HepG2 (cell line): ENCODE results near the gene ARHGEF16. TPM values are rescaled to one million over a fixed set of nuclear protein-coding genes. Genes with fewer than 3 reads are reported as not detected.

Experiments used
- ARNT2 ChIP-seq: sonication (generic); formaldehyde crosslinking; IDR thresholded peaks from 2 replicates; pipeline ENCODE4 v1.8.0; 2022; ENCODE audit warnings: mild to moderate bottlenecking, low read depth, missing genetic modification reagents, moderate library complexity
- NBN ChIP-seq: fragments of 450-650 bp; conservative IDR thresholded peaks from 2 replicates; pipeline ENCODE4 v1.6.1; 2017
- NR2F2 ChIP-seq: IDR thresholded peaks from 2 replicates; pipeline ENCODE4 v1.6.1; 2012; ENCODE audit warnings: low read depth, inconsistent platforms, borderline replicate concordance
- PCBP1 ChIP-seq: fragments of 200-400 bp; formaldehyde crosslinking; IDR thresholded peaks from 2 replicates; pipeline ENCODE4 v1.6.1; 2017; ENCODE audit warnings: mild to moderate bottlenecking, low read depth, low read length, borderline replicate concordance
- SCMH1 ChIP-seq: sonication (generic); formaldehyde crosslinking; IDR thresholded peaks from 2 replicates; pipeline ENCODE4 v1.9.0; 2021; ENCODE audit warnings: missing genetic modification reagents, mild to moderate bottlenecking, borderline replicate concordance
- TBX2 ChIP-seq: sonication (generic); formaldehyde crosslinking; IDR thresholded peaks from 2 replicates; pipeline ENCODE4 v1.5.0; 2020; ENCODE audit warnings: missing genetic modification reagents, mild to moderate bottlenecking, borderline replicate concordance
- TP53 ChIP-seq: sonication (generic); formaldehyde crosslinking; conservative IDR thresholded peaks from 2 replicates; pipeline ENCODE4 v1.4.0; 2020; ENCODE audit warnings: missing genetic modification reagents
- ZNF251 ChIP-seq: sonication (generic); formaldehyde crosslinking; IDR thresholded peaks from 2 replicates; pipeline ENCODE4 v1.9.0; 2021; ENCODE audit warnings: mild to moderate bottlenecking, missing genetic modification reagents
- ZNF44 ChIP-seq: sonication (generic); formaldehyde crosslinking; IDR thresholded peaks from 2 replicates; pipeline ENCODE4 v1.5.1; 2020; ENCODE audit warnings: mild to moderate bottlenecking, missing genetic modification reagents
- ZNF589 ChIP-seq: sonication (generic); formaldehyde crosslinking; conservative IDR thresholded peaks from 2 replicates; pipeline ENCODE4 v1.8.0; 2022; ENCODE audit warnings: mild to moderate bottlenecking, moderate library complexity, missing genetic modification reagents
- ZNF773 ChIP-seq: sonication (generic); formaldehyde crosslinking; IDR thresholded peaks from 2 replicates; pipeline ENCODE4 v1.4.0; 2020; ENCODE audit warnings: missing genetic modification reagents, borderline replicate concordance
- ZNF776 ChIP-seq: sonication (generic); formaldehyde crosslinking; IDR thresholded peaks from 2 replicates; pipeline ENCODE4 v1.4.0; 2020; ENCODE audit warnings: mild to moderate bottlenecking, missing genetic modification reagents
- ZNF839 ChIP-seq: sonication (generic); formaldehyde crosslinking; IDR thresholded peaks from 2 replicates; pipeline ENCODE4 v1.4.0; 2020; ENCODE audit warnings: missing genetic modification reagents, mild to moderate bottlenecking, borderline replicate concordance
- polyA plus RNA-seq, 8 experiments: library from polyadenylated mRNA; depleted of rRNA in 3 of 8; stranded (reverse) in 7 of 8; unstranded in 1 of 8; fragments of >200 nt; fragmentation: Illumina TruSeq in 4 of 8; extraction: Trizol in 4 of 8; gene quantifications; 2 replicates each; pipeline versions ENCODE4 v1.2.1 to v1.2.3, GENCODE V29; 2011 to 2016; ENCODE audit warnings: low read depth in 4 of 8, missing spikeins in 1 of 8, mixed read lengths in 1 of 8; ENCODE audit not compliant: insufficient read depth in 1 of 8
- total RNA-seq, 5 experiments: library from RNA; depleted of rRNA; stranded (reverse); fragments of >200 nt; fragmentation: Illumina TruSeq; extraction: Trizol; gene quantifications; 2 replicates each; pipeline ENCODE4 v1.2.3, GENCODE V29; 2016; ENCODE audit warnings: low read depth in 1 of 5
- TF ChIP-seq, protein P1 (sequence below): sonication (generic); formaldehyde crosslinking; IDR thresholded peaks from 2 replicates; pipeline ENCODE4 v1.8.0; 2022; ENCODE audit warnings: missing genetic modification reagents, low read depth, mild to moderate bottlenecking, borderline replicate concordance
- TF ChIP-seq, protein P2 (sequence below): sonication (generic); formaldehyde crosslinking; IDR thresholded peaks from one replicate; pipeline ENCODE4 v1.5.1; 2020; ENCODE audit warnings: mild to moderate bottlenecking, missing genetic modification reagents; ENCODE audit errors: not compliant biosample characterization
- TF ChIP-seq, protein P3 (sequence below): sonication (generic); formaldehyde crosslinking; IDR thresholded peaks from 2 replicates; pipeline ENCODE4 v1.4.0; 2020; ENCODE audit warnings: mild to moderate bottlenecking, missing genetic modification reagents
- TF ChIP-seq, protein P4 (sequence below): sonication (generic); formaldehyde crosslinking; IDR thresholded peaks from 2 replicates; pipeline ENCODE4 v1.8.1; 2023; ENCODE audit warnings: mild to moderate bottlenecking, missing genetic modification reagents, borderline replicate concordance
- TF ChIP-seq, protein P5 (sequence below), 2 experiments: fragments of 450-650 bp in 1 of 2; sonication (generic) in 1 of 2; formaldehyde crosslinking; IDR thresholded peaks; 2 replicates each; pipeline versions ENCODE4 v1.5.0 to v1.8.0; 2020 to 2022; ENCODE audit warnings: mild to moderate bottlenecking in 1 of 2, missing genetic modification reagents in 1 of 2

Gene ARHGEF16
- total and polyA plus RNA-seq, 2 of the 13 experiments (the other 11 are each of a cell fraction or from before 2014, with no cell fraction given) = 20.3 to 39.9 TPM

DNA sequence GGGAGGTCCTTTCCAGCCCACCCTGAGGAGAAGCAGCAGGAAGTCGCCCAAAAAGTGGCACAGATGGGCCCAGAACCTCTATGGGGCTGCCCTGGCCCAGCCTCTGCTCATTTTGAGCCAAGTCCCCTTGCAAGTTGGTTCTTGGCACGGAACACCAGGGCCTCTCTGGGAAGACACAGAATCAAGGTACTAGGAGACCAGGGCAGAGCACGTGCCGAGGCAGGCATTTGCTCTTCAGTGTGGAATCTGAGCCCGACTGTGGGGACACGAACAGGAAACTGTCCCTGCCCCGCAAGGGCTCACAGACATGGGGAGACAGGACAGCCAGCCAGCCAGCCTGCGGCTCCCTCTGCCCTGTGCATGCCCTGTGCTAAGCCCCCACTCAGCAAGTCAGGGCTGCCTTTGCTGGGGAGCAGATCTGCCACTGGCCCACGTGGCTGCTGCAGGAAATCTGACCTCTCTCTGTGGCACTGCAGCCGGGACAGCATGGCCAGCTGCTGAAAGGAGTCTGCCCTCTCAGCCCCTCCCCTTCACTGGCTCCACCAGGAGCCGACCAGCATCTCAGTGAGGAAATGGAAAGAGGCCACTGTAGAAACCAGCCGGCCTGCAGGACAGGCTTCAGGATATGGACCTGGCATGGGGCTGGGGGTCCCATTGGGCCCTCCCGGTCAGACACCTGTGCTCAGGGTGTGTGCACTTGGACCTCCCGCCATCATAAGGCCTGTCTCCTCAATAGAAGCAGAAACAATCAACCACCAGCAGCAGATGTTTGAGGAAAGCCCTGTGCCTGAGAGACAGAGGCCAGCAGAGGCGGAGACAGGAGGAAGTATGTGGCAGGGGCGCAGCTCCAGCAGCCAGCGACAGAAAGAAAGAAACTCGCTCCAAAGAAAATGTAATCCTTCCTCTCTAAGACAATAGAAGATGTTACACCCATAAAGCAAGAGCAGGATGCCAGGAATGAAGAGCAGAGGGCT lies 3.7 kb downstream of the ARHGEF16 start (continued):
- no peak for TF ChIP-seq ZNF589 (CRISPR knock-in tag)
- TF ChIP-seq SCMH1 = no peak
- TF ChIP-seq, protein P1, sequence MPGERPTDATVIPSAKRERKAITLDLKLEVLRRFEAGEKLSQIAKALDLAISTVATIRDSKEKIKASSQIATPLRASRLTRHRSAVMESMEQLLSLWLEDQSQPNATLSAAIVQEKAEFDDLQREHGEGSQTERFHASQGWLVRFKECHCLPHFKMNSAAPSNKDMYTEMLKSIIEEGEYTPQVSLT = no peak
- 0 out of 2 replicates have a peak, but pooled peaks have one; percentile 32 for TF ChIP-seq PCBP1
- TF ChIP-seq, protein P2, sequence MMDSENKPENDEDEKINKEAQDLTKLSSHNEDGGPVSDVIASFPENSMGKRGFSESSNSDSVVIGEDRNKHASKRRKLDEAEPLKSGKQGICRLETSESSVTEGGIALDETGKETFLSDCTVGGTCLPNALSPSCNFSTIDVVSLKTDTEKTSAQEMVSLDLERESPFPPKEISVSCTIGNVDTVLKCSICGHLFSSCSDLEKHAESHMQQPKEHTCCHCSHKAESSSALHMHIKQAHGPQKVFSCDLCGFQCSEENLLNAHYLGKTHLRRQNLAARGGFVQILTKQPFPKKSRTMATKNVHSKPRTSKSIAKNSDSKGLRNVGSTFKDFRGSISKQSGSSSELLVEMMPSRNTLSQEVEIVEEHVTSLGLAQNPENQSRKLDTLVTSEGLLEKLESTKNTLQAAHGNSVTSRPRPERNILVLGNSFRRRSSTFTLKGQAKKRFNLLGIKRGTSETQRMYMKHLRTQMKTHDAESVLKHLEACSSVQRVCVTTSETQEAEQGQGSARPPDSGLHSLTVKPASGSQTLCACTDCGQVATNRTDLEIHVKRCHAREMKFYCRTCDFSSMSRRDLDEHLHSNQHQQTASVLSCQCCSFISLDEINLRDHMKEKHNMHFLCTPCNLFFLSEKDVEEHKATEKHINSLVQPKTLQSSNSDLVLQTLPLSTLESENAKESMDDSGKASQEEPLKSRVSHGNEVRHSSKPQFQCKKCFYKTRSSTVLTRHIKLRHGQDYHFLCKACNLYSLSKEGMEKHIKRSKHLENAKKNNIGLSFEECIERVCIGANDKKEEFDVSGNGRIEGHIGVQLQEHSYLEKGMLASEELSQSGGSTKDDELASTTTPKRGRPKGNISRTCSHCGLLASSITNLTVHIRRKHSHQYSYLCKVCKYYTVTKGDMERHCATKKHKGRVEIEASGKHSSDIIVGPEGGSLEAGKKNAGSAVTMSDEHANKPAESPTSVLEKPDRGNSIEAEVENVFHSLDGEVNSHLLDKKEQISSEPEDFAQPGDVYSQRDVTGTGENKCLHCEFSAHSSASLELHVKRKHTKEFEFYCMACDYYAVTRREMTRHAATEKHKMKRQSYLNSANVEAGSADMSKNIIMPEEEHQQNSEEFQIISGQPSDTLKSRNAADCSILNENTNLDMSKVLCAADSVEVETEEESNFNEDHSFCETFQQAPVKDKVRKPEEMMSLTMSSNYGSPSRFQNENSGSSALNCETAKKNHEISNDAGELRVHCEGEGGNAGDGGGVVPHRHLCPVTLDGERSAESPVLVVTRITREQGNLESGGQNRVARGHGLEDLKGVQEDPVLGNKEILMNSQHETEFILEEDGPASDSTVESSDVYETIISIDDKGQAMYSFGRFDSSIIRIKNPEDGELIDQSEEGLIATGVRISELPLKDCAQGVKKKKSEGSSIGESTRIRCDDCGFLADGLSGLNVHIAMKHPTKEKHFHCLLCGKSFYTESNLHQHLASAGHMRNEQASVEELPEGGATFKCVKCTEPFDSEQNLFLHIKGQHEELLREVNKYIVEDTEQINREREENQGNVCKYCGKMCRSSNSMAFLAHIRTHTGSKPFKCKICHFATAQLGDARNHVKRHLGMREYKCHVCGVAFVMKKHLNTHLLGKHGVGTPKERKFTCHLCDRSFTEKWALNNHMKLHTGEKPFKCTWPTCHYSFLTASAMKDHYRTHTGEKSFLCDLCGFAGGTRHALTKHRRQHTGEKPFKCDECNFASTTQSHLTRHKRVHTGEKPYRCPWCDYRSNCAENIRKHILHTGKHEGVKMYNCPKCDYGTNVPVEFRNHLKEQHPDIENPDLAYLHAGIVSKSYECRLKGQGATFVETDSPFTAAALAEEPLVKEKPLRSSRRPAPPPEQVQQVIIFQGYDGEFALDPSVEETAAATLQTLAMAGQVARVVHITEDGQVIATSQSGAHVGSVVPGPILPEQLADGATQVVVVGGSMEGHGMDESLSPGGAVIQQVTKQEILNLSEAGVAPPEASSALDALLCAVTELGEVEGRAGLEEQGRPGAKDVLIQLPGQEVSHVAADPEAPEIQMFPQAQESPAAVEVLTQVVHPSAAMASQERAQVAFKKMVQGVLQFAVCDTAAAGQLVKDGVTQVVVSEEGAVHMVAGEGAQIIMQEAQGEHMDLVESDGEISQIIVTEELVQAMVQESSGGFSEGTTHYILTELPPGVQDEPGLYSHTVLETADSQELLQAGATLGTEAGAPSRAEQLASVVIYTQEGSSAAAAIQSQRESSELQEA (CRISPR knock-in tag) = no peak
- TF ChIP-seq, protein P3, sequence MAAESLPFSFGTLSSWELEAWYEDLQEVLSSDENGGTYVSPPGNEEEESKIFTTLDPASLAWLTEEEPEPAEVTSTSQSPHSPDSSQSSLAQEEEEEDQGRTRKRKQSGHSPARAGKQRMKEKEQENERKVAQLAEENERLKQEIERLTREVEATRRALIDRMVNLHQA = no peak
- TF ChIP-seq TBX2 (CRISPR knock-in tag) = no peak; the same call in none of the 2 replicates
- TF ChIP-seq, protein P4, sequence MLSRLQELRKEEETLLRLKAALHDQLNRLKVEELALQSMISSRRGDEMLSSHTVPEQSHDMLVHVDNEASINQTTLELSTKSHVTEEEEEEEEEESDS (CRISPR knock-in tag) = no peak
- TF ChIP-seq ZNF839 = no peak
- no peak for TF ChIP-seq NR2F2
- no peak for TF ChIP-seq ZNF44 (CRISPR knock-in tag)
- no peak for TF ChIP-seq ARNT2 (CRISPR knock-in tag)
- TF ChIP-seq ZNF773 (CRISPR knock-in tag) = no peak
- no peak for TF ChIP-seq TP53 (CRISPR knock-in tag)
- TF ChIP-seq, protein P5, sequence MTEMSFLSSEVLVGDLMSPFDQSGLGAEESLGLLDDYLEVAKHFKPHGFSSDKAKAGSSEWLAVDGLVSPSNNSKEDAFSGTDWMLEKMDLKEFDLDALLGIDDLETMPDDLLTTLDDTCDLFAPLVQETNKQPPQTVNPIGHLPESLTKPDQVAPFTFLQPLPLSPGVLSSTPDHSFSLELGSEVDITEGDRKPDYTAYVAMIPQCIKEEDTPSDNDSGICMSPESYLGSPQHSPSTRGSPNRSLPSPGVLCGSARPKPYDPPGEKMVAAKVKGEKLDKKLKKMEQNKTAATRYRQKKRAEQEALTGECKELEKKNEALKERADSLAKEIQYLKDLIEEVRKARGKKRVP (CRISPR knock-in tag; IDR thresholded peaks at IDR 0.05) = no peak
- TF ChIP-seq ZNF251 (CRISPR knock-in tag) = no peak
- no peak for TF ChIP-seq ZNF776 (CRISPR knock-in tag)
- no peak for TF ChIP-seq NBN
